Measurements from ENCODE around the gene AXL.

DNA sequence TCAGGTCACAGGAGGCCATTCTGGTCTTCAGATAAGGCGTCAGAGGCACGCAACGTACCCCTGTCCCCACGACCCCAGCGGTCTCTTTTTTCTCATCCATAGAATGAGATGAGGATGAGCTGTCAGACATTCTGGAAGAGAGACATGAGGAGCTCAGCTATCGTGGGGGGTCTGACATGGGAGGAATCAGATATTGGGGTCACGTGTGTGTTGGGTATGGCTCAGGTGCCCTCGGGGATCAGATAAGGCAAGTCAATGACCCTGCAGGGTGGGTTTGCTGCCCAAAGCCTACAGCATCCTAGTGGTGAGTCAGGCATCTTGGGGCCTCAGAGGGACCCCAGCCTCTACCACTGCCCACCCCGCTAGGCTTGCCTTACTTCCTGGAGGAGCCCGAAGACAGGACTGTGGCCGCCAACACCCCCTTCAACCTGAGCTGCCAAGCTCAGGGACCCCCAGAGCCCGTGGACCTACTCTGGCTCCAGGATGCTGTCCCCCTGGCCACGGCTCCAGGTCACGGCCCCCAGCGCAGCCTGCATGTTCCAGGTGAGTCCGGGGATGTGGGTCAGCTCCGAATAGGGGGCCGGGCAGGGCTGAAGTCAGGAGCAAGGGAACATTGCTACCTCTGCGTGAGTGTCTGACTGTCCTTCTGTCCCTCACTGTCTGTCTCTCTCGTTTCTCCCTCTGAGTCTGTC is 2.6 kb downstream of the AXL start:
- no peak for TF ChIP-seq ISL1 (CRISPR knock-in tag; IDR thresholded peaks at IDR 0.05)
- no peak for TF ChIP-seq ZC3H10 (CRISPR knock-in tag; IDR thresholded peaks at IDR 0.05)
- no peak for TF ChIP-seq ESRRG (CRISPR knock-in tag; IDR thresholded peaks at IDR 0.05)
- TF ChIP-seq SNAI2 (CRISPR knock-in tag; IDR thresholded peaks at IDR 0.05), result no peak
- TF ChIP-seq ZFP30 (CRISPR knock-in tag; IDR thresholded peaks at IDR 0.05), result no peak
